Activated gamma-delta T cell (primary cell): ENCODE measurements around the gene GAPVD1.
"Not testable (repeated sequence)": the region's sequence is repeated elsewhere in the genome, so short reads cannot be mapped to it uniquely, and the experiment has no call there.

Source experiments
- DNase-seq: peaks from one replicate; lab custom pipeline; 2025; lab: John Stamatoyannopoulos, UW

The GAPVD1 gene

GRCh38 chr9:125255781-125256391 lies 5.7 kb upstream of the GAPVD1 start:
- DNase-seq = no peak

GRCh38 chr9:125258160-125258785 lies 3.4 kb upstream of the GAPVD1 start:
- no peak for DNase-seq

- no peak for DNase-seq
These were observed 2.6 kb upstream of the GAPVD1 start for GRCh38 chr9:125258832-125259534.

GRCh38 chr9:125260561-125260960 lies 1.1 kb upstream of the GAPVD1 start:
- no peak for DNase-seq

- DNase-seq = no peak
These were observed 817 bp downstream of the GAPVD1 start for GRCh38 chr9:125262294-125262991.

GRCh38 chr9:125264068-125264467 lies 2.4 kb downstream of the GAPVD1 start:
- DNase-seq = not testable (repeated sequence)

GRCh38 chr9:125268394-125269013 lies 6.9 kb downstream of the GAPVD1 start:
- DNase-seq = no peak

GRCh38 chr9:125269014-125269397 lies 7.4 kb downstream of the GAPVD1 start:
- DNase-seq = no peak

- no peak for DNase-seq
These were observed 9.5 kb downstream of the GAPVD1 start for GRCh38 chr9:125271081-125271480.

- DNase-seq = no peak
These were observed 11.1 kb downstream of the GAPVD1 start for GRCh38 chr9:125272697-125273096.

- no peak for DNase-seq
These were observed 15.1 kb downstream of the GAPVD1 start for GRCh38 chr9:125276771-125277170.

- no peak for DNase-seq
These were observed 15.8 kb downstream of the GAPVD1 start for GRCh38 chr9:125277411-125277810.

GRCh38 chr9:125280945-125281344 lies 19.3 kb downstream of the GAPVD1 start:
- no peak for DNase-seq

GRCh38 chr9:125284855-125285254 lies 23.2 kb downstream of the GAPVD1 start:
- DNase-seq = no peak

- not testable (repeated sequence) for DNase-seq
These were observed 25.4 kb downstream of the GAPVD1 start for GRCh38 chr9:125286935-125287433.

GRCh38 chr9:125293134-125293533 lies 31.5 kb downstream of the GAPVD1 start:
- no peak for DNase-seq

- no peak for DNase-seq
These were observed 34.0 kb downstream of the GAPVD1 start for GRCh38 chr9:125295657-125296056.

GRCh38 chr9:125296843-125297372 lies 35.3 kb downstream of the GAPVD1 start:
- DNase-seq = no peak

- DNase-seq = no peak
These were observed 36.3 kb downstream of the GAPVD1 start for GRCh38 chr9:125297917-125298316.

- DNase-seq = no peak
These were observed 40.6 kb downstream of the GAPVD1 start for GRCh38 chr9:125302241-125302640.

GRCh38 chr9:125304273-125304672 lies 42.6 kb downstream of the GAPVD1 start:
- DNase-seq = no peak

- no peak for DNase-seq
These were observed 50.8 kb downstream of the GAPVD1 start for GRCh38 chr9:125312411-125312810.
